Measurements from ENCODE around the gene CDHR3.

DNA sequence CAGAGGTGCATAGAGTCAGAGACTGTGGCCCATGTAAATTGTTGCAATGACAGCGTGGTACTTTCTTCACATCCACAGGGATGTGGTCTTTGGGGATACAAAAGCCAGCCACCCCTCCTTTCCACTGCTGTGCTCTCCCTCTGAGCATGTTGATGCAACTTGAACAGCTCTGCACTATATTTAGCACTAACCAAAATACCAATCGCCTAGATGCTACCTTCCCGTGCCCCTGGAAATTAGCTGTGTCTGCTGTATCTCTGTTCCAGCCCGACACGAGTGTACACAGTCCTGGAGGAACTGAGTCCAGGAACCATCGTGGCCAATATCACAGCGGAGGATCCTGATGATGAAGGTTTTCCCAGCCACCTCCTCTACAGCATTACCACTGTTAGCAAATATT, 38.1 kb downstream of the CDHR3 start:
- TF ChIP-seq, protein P1, sequence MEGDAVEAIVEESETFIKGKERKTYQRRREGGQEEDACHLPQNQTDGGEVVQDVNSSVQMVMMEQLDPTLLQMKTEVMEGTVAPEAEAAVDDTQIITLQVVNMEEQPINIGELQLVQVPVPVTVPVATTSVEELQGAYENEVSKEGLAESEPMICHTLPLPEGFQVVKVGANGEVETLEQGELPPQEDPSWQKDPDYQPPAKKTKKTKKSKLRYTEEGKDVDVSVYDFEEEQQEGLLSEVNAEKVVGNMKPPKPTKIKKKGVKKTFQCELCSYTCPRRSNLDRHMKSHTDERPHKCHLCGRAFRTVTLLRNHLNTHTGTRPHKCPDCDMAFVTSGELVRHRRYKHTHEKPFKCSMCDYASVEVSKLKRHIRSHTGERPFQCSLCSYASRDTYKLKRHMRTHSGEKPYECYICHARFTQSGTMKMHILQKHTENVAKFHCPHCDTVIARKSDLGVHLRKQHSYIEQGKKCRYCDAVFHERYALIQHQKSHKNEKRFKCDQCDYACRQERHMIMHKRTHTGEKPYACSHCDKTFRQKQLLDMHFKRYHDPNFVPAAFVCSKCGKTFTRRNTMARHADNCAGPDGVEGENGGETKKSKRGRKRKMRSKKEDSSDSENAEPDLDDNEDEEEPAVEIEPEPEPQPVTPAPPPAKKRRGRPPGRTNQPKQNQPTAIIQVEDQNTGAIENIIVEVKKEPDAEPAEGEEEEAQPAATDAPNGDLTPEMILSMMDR (IDR thresholded peaks at IDR 0.05; ENCODE audit: insufficient read depth, low read length, poor library complexity, severe bottlenecking) = no peak
- no peak for TF ChIP-seq EZH2phosphoT487 (conservative IDR thresholded peaks at IDR 0.05; ENCODE audit: low read length)

All from SU-DHL-6 (cell line).